ENCODE results near the gene EVA1C. TPM values are rescaled to one million over a fixed set of nuclear protein-coding genes. Genes with fewer than 3 reads are reported as not detected.

The EVA1C gene, protein sequence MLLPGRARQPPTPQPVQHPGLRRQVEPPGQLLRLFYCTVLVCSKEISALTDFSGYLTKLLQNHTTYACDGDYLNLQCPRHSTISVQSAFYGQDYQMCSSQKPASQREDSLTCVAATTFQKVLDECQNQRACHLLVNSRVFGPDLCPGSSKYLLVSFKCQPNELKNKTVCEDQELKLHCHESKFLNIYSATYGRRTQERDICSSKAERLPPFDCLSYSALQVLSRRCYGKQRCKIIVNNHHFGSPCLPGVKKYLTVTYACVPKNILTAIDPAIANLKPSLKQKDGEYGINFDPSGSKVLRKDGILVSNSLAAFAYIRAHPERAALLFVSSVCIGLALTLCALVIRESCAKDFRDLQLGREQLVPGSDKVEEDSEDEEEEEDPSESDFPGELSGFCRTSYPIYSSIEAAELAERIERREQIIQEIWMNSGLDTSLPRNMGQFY
- total RNA-seq = 0.20 and 0.38 TPM in 2 replicates

DNA sequence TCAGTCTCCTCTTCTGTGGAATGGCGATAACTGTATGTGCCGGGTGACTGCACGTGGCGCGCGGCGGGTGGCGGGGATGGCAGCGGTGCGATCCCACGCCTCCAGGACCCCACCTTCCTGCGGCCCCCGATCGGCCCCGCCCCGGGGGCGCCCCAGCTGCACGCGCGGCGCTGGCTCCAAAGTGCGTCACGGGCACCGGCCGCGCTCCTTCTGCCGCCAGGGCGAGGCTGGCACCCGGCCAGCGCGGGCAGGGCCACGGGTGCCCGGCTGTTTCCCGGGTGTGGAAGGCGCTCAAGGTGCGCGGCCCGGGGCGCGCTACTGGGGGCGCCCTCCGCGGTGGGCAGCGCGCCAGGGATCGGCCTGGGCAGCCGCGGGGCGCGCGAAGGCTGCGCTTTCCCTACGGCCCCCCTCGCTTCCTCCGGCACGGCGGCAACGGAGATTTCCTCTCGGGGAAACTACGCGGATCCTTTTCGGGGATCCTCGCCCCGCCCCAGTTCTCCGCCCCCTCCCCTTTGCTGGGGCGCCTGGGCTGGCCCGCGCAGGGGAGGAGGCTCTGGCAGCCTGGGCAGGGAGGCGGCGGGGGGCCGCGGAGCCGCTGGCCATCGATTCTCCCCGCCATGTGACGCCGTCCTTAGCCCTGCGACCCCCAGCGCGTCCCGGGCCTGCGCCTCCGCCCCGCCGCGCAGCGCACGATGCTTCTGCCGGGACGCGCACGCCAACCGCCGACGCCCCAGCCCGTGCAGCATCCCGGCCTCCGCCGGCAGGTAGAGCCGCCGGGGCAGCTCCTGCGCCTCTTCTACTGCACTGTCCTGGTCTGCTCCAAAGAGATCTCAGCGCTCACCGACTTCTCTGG is at the start of gene EVA1C:
Gene EVA1C, plus strand, starts transcription at position 545 of the 853 bp plus-strand sequence. Its CDS starts 148 bp downstream, at position 693.
- Mint-ChIP-seq H3K36me3 (ENCODE audit: low read depth) (no peaks in the 10 kb centered on the region), H3K9me3 (no peaks in the 10 kb centered on the region), H3K4me3 (peak within 1 kb of the TSS; percentile 82), H3K4me1 (peaks cover 18% of the 10 kb centered on the region), H3K27ac (no peak within 1 kb of the TSS), H3K27me3 (peaks cover 42% of the 10 kb centered on the region)
- POLR2A ChIA-PET = no interaction called here
- CTCF ChIA-PET = no interaction called here
- intact Hi-C loops (cut with micrococcal nuclease) = no loop called here
- DNase-seq (peak; percentile 17), ATAC-seq (ENCODE audit: low read depth) (peak; percentile 28)
- TF ChIP-seq, protein P1, sequence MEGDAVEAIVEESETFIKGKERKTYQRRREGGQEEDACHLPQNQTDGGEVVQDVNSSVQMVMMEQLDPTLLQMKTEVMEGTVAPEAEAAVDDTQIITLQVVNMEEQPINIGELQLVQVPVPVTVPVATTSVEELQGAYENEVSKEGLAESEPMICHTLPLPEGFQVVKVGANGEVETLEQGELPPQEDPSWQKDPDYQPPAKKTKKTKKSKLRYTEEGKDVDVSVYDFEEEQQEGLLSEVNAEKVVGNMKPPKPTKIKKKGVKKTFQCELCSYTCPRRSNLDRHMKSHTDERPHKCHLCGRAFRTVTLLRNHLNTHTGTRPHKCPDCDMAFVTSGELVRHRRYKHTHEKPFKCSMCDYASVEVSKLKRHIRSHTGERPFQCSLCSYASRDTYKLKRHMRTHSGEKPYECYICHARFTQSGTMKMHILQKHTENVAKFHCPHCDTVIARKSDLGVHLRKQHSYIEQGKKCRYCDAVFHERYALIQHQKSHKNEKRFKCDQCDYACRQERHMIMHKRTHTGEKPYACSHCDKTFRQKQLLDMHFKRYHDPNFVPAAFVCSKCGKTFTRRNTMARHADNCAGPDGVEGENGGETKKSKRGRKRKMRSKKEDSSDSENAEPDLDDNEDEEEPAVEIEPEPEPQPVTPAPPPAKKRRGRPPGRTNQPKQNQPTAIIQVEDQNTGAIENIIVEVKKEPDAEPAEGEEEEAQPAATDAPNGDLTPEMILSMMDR (IDR thresholded peaks at IDR 0.05) = no peak

DNA sequence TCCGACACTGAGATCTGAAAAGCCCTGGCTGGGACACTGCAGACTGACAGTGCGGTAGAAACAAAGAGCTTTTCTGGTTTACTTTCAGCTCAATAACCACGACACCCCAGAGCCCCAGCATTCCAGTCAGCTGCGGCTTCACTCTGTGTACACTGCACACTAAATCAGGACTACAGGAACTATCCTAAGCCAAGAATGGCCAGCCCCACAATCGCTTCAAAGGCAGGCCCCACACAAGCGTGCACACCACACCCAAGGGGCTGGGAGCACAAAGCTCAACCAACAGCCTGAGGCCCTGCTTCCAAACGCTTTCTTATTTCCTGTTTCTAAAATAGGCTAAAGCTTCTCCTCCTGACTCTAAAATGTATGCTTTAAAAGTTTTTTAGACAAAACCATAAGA is 48.1 kb upstream of the EVA1C start:
- TF ChIP-seq, protein P1 (IDR thresholded peaks at IDR 0.05) = no peak
- no peaks in the 10 kb centered on the region for H3K9me3 Mint-ChIP-seq
- H3K27me3 Mint-ChIP-seq = no peaks in the 10 kb centered on the region
- intact Hi-C loops (cut with micrococcal nuclease) = no loop called here
- ChIA-PET CTCF (no interaction called here), POLR2A (no interaction called here)
- ATAC-seq (ENCODE audit: low read depth) (no peak), DNase-seq (no peak)
- peaks cover 95% of the 10 kb centered on the region for H3K36me3 Mint-ChIP-seq (ENCODE audit: low read depth)
- H3K27ac Mint-ChIP-seq = no peak overlapping the region
- H3K4me3 Mint-ChIP-seq = no peak overlapping the region
- H3K4me1 Mint-ChIP-seq = no peaks in the 10 kb centered on the region

DNA sequence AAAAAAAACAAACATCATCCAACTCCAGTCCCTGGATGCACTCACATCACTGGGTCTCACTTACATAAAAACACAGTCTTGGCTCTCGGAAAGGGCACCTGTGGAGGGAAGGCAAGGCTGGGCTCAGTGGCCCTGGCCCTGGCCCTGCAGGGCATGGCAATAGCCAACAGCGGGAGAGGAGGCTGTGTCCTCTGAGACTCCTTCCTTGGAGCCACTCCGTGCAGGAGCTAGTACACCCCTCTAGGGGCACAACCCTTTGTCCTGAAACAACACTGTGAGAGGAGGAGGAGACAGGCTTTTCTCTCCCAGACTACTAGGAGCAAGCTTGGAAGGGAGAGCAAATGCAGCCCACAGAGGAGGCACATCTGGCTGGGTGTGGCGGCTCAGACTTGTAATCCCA is 47.7 kb upstream of the EVA1C start:
- no peak for ATAC-seq (ENCODE audit: low read depth)

DNA sequence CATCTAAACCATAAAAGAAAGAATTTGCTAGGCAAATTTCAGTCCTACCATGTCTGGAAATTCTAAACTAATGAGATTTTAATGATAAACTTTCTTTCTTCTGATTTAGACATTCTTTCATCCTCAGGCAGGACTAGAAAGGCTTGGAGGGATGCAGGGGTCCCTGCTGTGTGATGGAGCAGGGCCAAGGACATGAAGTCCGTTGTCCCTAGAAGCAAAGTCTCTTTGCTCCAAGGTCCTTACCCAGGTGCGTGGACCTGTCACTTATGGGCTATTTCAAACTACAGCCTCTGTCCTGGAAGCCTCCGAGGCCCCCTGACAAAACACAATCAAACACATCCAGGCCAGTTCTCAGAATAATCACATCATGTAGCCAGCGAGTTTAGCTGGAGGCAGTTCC is 46.3 kb upstream of the EVA1C start:
- POLR2A ChIA-PET = no interaction called here
- Mint-ChIP-seq H3K9me3 (no peaks in the 10 kb centered on the region), H3K4me1 (no peaks in the 10 kb centered on the region), H3K27ac (no peak overlapping the region), H3K27me3 (no peaks in the 10 kb centered on the region), H3K36me3 (ENCODE audit: low read depth) (peaks cover 94% of the 10 kb centered on the region), H3K4me3 (no peak overlapping the region)
- intact Hi-C loops (cut with micrococcal nuclease) = no loop called here
- no peak for ATAC-seq (ENCODE audit: low read depth)
- CTCF ChIA-PET = interaction anchor here (0.7 kb wide), 1 partner anchor 1224 kb away, joined by 3 read pairs; no protein-coding TSS in a partner anchor
- DNase-seq = no peak
- TF ChIP-seq, protein P1 (IDR thresholded peaks at IDR 0.05) = no peak

More for the DNA sequence above, 47.7 kb upstream of the EVA1C start:
- no peak for DNase-seq
- Mint-ChIP-seq H3K27ac (no peak overlapping the region), H3K9me3 (no peaks in the 10 kb centered on the region), H3K36me3 (ENCODE audit: low read depth) (peaks cover 95% of the 10 kb centered on the region), H3K27me3 (no peaks in the 10 kb centered on the region), H3K4me1 (no peaks in the 10 kb centered on the region), H3K4me3 (no peak overlapping the region)
- TF ChIP-seq, protein P1 (IDR thresholded peaks at IDR 0.05) = no peak
- CTCF ChIA-PET = no interaction called here
- POLR2A ChIA-PET = no interaction called here
- intact Hi-C loops (cut with micrococcal nuclease) = no loop called here

GRCh38 chr21:32367158-32367557 is 45.3 kb upstream of the EVA1C start:
- intact Hi-C loops (cut with micrococcal nuclease) = no loop called here
- CTCF ChIA-PET = interaction anchor here (0.7 kb wide), 1 partner anchor 1223 kb away, joined by 3 read pairs; no protein-coding TSS in a partner anchor
- H3K36me3 Mint-ChIP-seq (ENCODE audit: low read depth) = peaks cover 94% of the 10 kb centered on the region
- H3K4me3 Mint-ChIP-seq = no peak overlapping the region
- no peaks in the 10 kb centered on the region for H3K9me3 Mint-ChIP-seq
- DNase-seq = no peak
- H3K27me3 Mint-ChIP-seq = no peaks in the 10 kb centered on the region
- H3K4me1 Mint-ChIP-seq = no peaks in the 10 kb centered on the region
- POLR2A ChIA-PET = no interaction called here
- TF ChIP-seq, protein P1 (IDR thresholded peaks at IDR 0.05) = no peak
- H3K27ac Mint-ChIP-seq = no peak overlapping the region
- ATAC-seq (ENCODE audit: low read depth) = no peak
